ENCODE measurements around the gene WNK4.

GRCh38 chr17:42780851-42781638 is 635 bp downstream of the WNK4 start:
- TF ChIP-seq CTCF (IDR thresholded peaks at IDR 0.05) (no peak), POLR2AphosphoS5 (IDR thresholded peaks at IDR 0.05) (no peak)

Measured in stomach (tissue), 4 donors.